GM19324 (cell line): ENCODE data around the gene WT1.
"Not testable (repeated sequence)": the region's sequence is repeated elsewhere in the genome, so short reads cannot be mapped to it uniquely, and the experiment has no call there.

Source experiments
- ATAC-seq: cut with Tn5 transposase; IDR thresholded peaks from one replicate; pipeline ENCODE4 v1.9.1; 2021; ENCODE audit warnings: mild to moderate bottlenecking, moderate library complexity; ENCODE audit not compliant: unreplicated experiment, low FRiP score

Gene WT1

GRCh38 chr11:32435511-32435941 lies at the start of gene WT1:
TSS of gene WT1 (minus strand) at chr11:32435539.
- no peak for ATAC-seq

- no peak for ATAC-seq
These were observed 44.0 kb upstream of the WT1 start for GRCh38 chr11:32479291-32479690.

GRCh38 chr11:32478277-32478731 lies 43.0 kb upstream of the WT1 start:
- ATAC-seq, result no peak

- ATAC-seq, result no peak
These were observed 38.1 kb upstream of the WT1 start for GRCh38 chr11:32473282-32473909.

- no peak for ATAC-seq
These were observed 36.9 kb upstream of the WT1 start for GRCh38 chr11:32472226-32472625.

GRCh38 chr11:32471544-32471943 lies 36.2 kb upstream of the WT1 start:
- ATAC-seq, result not testable (repeated sequence)

- no peak for ATAC-seq
These were observed 34.5 kb upstream of the WT1 start for GRCh38 chr11:32469791-32470190.

- no peak for ATAC-seq
These were observed 31.1 kb upstream of the WT1 start for GRCh38 chr11:32466279-32466915.

- no peak for ATAC-seq
These were observed 28.7 kb upstream of the WT1 start for GRCh38 chr11:32464078-32464477.

- ATAC-seq, result no peak
These were observed 26.8 kb upstream of the WT1 start for GRCh38 chr11:32462011-32462690.

- no peak for ATAC-seq
These were observed 21.5 kb upstream of the WT1 start for GRCh38 chr11:32456864-32457263.

GRCh38 chr11:32454993-32455392 lies 19.7 kb upstream of the WT1 start:
- ATAC-seq, result no peak

GRCh38 chr11:32451808-32452207 lies 16.5 kb upstream of the WT1 start:
- ATAC-seq, result no peak

- no peak for ATAC-seq
These were observed 15.0 kb upstream of the WT1 start for GRCh38 chr11:32450372-32450771.

- ATAC-seq, result no peak
These were observed 12.9 kb upstream of the WT1 start for GRCh38 chr11:32448232-32448631.

GRCh38 chr11:32447252-32447651 lies 11.9 kb upstream of the WT1 start:
- ATAC-seq, result no peak

GRCh38 chr11:32446227-32446626 lies 10.9 kb upstream of the WT1 start:
- ATAC-seq, result no peak

GRCh38 chr11:32444186-32444585 lies 8.8 kb upstream of the WT1 start:
- no peak for ATAC-seq

GRCh38 chr11:32440916-32441315 lies 5.6 kb upstream of the WT1 start:
- no peak for ATAC-seq

GRCh38 chr11:32440312-32440908 lies 5.1 kb upstream of the WT1 start:
- ATAC-seq, result no peak

- no peak for ATAC-seq
These were observed 4.3 kb upstream of the WT1 start for GRCh38 chr11:32439501-32440210.
